Erythroblast (primary cell): ENCODE results near the gene FBXW4.

Experiments
- GATA1 ChIP-seq: IDR thresholded peaks from 2 replicates; pipeline ENCODE4 v1.6.1; 2011; ENCODE audit warnings: low read depth, mild to moderate bottlenecking, control low read depth, low read length, moderate library complexity
- POLR2A ChIP-seq: IDR thresholded peaks from 2 replicates; pipeline ENCODE4 v1.6.1; 2011; ENCODE audit warnings: mild to moderate bottlenecking, low read length

GRCh38 chr10:101613646-101614045 is 81.3 kb downstream of the FBXW4 start:
- TF ChIP-seq POLR2A (no peak), GATA1 (no peak)
